Stimulated activated CD4-positive, alpha-beta T cell treated with anti-CD3 and anti-CD28 coated beads, Interleukin-12 subunit alpha, Interleukin-12 subunit beta, amount 100 ng/mL, for 48 hours (primary cell): ENCODE results near the gene NSUN3.

ENCODE experiments used
- DNase-seq, 3 donors: peaks; one replicate each; pipeline ENCODE4 v3.0.0-alpha.2; 2020; ENCODE audit warnings: low read depth in 2 of 3, low spot score in 1 of 3

The NSUN3 gene

GRCh38 chr3:94176988-94177745 is 114.3 kb downstream of the NSUN3 start:
- no peak for DNase-seq
